ENCODE data around the gene OR2C3. TPM values are rescaled to one million over a fixed set of nuclear protein-coding genes. Genes with fewer than 3 reads are reported as not detected.

OR2C3 gene
- not detected for total RNA-seq
- polyA plus RNA-seq (2013, experiment 1 of 2): 0.03 TPM
- not detected for polyA plus RNA-seq (2013, experiment 2 of 2)
- 0 to 0.36 (median 0) reads per million in 172 experiments for total RNA-seq

DNA sequence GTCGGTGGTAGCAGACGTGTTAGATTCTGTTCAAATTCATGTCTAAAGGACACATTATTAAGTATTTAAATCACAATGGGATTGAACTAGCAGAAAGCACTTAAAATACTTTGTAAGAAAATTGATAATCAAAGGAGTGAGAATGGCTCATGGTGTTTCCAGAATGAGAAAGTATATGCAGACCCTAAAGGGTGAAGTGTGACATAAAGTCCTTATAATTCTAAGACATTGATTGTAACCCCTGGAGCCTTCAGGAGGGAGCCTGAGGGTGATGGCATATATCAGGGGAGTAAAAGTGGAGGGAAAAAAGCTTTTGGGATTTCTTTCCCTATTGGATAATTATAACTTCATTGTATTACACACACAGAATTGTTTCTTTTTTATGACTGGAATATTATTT lies at the start of gene OR2C3:
Gene OR2C3 (minus strand): TSS at position 101 of the 400 bp plus-strand sequence. CDS start 3,929 bp downstream, outside the sequence.
- Mint-ChIP-seq H3K9me3 (no peaks in the 10 kb centered on the region), H3K27ac (no peak within 1 kb of the TSS), H3K27me3 (peaks cover 25% of the 10 kb centered on the region), H3K36me3 (ENCODE audit: low read depth) (no peaks in the 10 kb centered on the region), H3K4me3 (no peak within 1 kb of the TSS), H3K4me1 (ENCODE audit: low read depth) (no peaks in the 10 kb centered on the region)
- ChIA-PET POLR2A (no interaction called here), CTCF (no interaction called here)
- peaks cover 0 to 5% of the 10 kb centered on the region in 2 experiments for H3K9me3 ChIP-seq (ENCODE audit: control insufficient read depth in 1 of 2, insufficient read depth in 1 of 2, low read length in 2 of 2)
- no peak within 1 kb of the TSS for H3K4me3 ChIP-seq (ENCODE audit: low read length)
- intact Hi-C loops (cut with DNase I, micrococcal nuclease): no loop called here
- H3K4me1 ChIP-seq (ENCODE audit: insufficient read depth, low read length): no peaks in the 10 kb centered on the region
- H3K27me3 ChIP-seq (ENCODE audit: control insufficient read depth in 1 of 2, insufficient read depth in 2 of 2, low read length in 2 of 2): peaks cover 0 to 3% of the 10 kb centered on the region in 2 experiments
- no peak within 1 kb of the TSS for H3K27ac ChIP-seq (ENCODE audit: low read depth in 1 of 2, low read length in 2 of 2)
- H3K36me3 ChIP-seq (ENCODE audit: insufficient read depth, low read length): no peaks in the 10 kb centered on the region
- DNase-seq (no peak), ATAC-seq (ENCODE audit: poor library complexity) (no peak)
- TF ChIP-seq, protein P1, sequence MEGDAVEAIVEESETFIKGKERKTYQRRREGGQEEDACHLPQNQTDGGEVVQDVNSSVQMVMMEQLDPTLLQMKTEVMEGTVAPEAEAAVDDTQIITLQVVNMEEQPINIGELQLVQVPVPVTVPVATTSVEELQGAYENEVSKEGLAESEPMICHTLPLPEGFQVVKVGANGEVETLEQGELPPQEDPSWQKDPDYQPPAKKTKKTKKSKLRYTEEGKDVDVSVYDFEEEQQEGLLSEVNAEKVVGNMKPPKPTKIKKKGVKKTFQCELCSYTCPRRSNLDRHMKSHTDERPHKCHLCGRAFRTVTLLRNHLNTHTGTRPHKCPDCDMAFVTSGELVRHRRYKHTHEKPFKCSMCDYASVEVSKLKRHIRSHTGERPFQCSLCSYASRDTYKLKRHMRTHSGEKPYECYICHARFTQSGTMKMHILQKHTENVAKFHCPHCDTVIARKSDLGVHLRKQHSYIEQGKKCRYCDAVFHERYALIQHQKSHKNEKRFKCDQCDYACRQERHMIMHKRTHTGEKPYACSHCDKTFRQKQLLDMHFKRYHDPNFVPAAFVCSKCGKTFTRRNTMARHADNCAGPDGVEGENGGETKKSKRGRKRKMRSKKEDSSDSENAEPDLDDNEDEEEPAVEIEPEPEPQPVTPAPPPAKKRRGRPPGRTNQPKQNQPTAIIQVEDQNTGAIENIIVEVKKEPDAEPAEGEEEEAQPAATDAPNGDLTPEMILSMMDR (IDR thresholded peaks at IDR 0.05): no peak

DNA sequence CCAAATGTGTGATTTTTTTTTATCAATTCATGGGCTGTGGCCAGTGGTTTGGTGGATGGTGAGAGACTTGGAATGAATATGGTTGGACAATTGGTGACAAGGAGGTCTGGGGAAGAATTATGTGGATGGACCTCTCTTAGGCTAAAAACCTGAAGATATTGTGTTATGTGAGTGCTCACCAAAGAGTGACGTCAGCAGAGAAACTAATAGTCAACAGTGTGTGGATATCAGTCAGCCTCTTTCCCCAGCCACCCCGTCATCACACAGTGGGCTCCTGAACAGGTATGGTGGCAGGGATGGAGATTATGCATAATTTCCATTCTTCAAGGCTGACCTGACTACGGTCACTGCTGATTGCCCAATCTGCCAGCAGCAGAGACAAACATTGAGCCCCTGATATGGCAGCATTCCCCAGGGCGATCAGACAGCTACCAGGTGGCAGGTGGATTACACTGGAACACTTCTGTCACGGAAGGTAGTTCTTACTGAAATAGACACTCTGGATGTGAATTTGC lies 42.8 kb upstream of the OR2C3 start:
- intact Hi-C loops (cut with DNase I, micrococcal nuclease): loop anchor here (5.0 kb wide), 1 partner anchor 187 kb away; no protein-coding TSS in a partner anchor
- ChIA-PET POLR2A (no interaction called here), CTCF (no interaction called here)
- Mint-ChIP-seq H3K9me3 (no peaks in the 10 kb centered on the region), H3K4me1 (ENCODE audit: low read depth) (no peaks in the 10 kb centered on the region), H3K36me3 (ENCODE audit: low read depth) (no peaks in the 10 kb centered on the region), H3K27ac (no peak overlapping the region), H3K4me3 (no peak overlapping the region), H3K27me3 (peaks cover 8% of the 10 kb centered on the region)
- ATAC-seq (ENCODE audit: poor library complexity): no peak
- no peak for DNase-seq
- H3K36me3 ChIP-seq (ENCODE audit: insufficient read depth, low read length): no peaks in the 10 kb centered on the region
- H3K4me3 ChIP-seq (ENCODE audit: low read length): no peak overlapping the region
- H3K4me1 ChIP-seq (ENCODE audit: insufficient read depth, low read length): no peaks in the 10 kb centered on the region
- H3K9me3 ChIP-seq (ENCODE audit: control insufficient read depth in 1 of 2, insufficient read depth in 1 of 2, low read length in 2 of 2): no peaks in the 10 kb centered on the region
- H3K27ac ChIP-seq (ENCODE audit: low read depth in 1 of 2, low read length in 2 of 2): no peak overlapping the region
- H3K27me3 ChIP-seq (ENCODE audit: control insufficient read depth in 1 of 2, insufficient read depth in 2 of 2, low read length in 2 of 2): no peaks in the 10 kb centered on the region
- TF ChIP-seq, protein P1 (IDR thresholded peaks at IDR 0.05): no peak

DNA sequence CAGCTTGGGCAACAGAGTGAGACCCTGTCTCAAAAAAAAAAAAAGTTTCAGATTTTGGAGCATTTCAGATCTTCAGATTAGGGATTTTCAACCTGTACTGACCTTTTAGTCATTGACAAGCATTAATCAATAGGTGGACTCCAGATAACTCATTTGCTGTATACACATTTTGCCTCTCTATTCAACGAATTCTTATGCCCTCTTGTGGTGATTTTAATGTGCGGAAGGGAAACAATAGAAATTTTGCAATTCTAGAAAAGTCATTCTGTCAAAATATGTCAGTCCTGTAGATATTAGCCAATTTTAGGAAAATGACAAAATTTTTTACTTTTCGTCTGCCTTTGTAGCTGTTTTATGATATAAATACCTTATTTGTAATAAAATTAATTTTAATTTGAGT lies 40.3 kb upstream of the OR2C3 start:
- DNase-seq (peak in 2 of 14 experiments; percentile 12 to 18), ATAC-seq (ENCODE audit: poor library complexity) (no peak)
- intact Hi-C loops (cut with DNase I, micrococcal nuclease): loop anchor here (5.0 kb wide), 1 partner anchor 184 kb away; no protein-coding TSS in a partner anchor
- no peak overlapping the region for H3K4me3 Mint-ChIP-seq
- H3K9me3 Mint-ChIP-seq: no peaks in the 10 kb centered on the region
- no peak overlapping the region for H3K4me3 ChIP-seq (ENCODE audit: low read length)
- peaks cover 16% of the 10 kb centered on the region for H3K27me3 Mint-ChIP-seq
- TF ChIP-seq, protein P1 (IDR thresholded peaks at IDR 0.05): no peak
- H3K27me3 ChIP-seq (ENCODE audit: control insufficient read depth in 1 of 2, insufficient read depth in 2 of 2, low read length in 2 of 2): peaks cover 0 to 2% of the 10 kb centered on the region in 2 experiments
- no peaks in the 10 kb centered on the region for H3K36me3 ChIP-seq (ENCODE audit: insufficient read depth, low read length)
- ChIA-PET POLR2A (no interaction called here), CTCF (no interaction called here)
- H3K4me1 ChIP-seq (ENCODE audit: insufficient read depth, low read length): no peaks in the 10 kb centered on the region
- H3K36me3 Mint-ChIP-seq (ENCODE audit: low read depth): no peaks in the 10 kb centered on the region
- no peaks in the 10 kb centered on the region for H3K9me3 ChIP-seq (ENCODE audit: control insufficient read depth in 1 of 2, insufficient read depth in 1 of 2, low read length in 2 of 2)
- no peak overlapping the region for H3K27ac ChIP-seq (ENCODE audit: low read depth in 1 of 2, low read length in 2 of 2)
- H3K4me1 Mint-ChIP-seq (ENCODE audit: low read depth): no peaks in the 10 kb centered on the region
- no peak overlapping the region for H3K27ac Mint-ChIP-seq

Measured in CD4-positive, alpha-beta T cell (primary cell).